ENCODE data around the gene ANKRD24. TPM values are rescaled to one million over a fixed set of nuclear protein-coding genes. Genes with fewer than 3 reads are reported as not detected.
"Not testable (repeated sequence)": the region's sequence is repeated elsewhere in the genome, so short reads cannot be mapped to it uniquely, and the experiment has no call there.

ANKRD24 gene
- total and polyA plus RNA-seq, 5 experiments from 2014 or later, result 0.36 to 2.2 (median 1.2) TPM; not detected in 1

DNA sequence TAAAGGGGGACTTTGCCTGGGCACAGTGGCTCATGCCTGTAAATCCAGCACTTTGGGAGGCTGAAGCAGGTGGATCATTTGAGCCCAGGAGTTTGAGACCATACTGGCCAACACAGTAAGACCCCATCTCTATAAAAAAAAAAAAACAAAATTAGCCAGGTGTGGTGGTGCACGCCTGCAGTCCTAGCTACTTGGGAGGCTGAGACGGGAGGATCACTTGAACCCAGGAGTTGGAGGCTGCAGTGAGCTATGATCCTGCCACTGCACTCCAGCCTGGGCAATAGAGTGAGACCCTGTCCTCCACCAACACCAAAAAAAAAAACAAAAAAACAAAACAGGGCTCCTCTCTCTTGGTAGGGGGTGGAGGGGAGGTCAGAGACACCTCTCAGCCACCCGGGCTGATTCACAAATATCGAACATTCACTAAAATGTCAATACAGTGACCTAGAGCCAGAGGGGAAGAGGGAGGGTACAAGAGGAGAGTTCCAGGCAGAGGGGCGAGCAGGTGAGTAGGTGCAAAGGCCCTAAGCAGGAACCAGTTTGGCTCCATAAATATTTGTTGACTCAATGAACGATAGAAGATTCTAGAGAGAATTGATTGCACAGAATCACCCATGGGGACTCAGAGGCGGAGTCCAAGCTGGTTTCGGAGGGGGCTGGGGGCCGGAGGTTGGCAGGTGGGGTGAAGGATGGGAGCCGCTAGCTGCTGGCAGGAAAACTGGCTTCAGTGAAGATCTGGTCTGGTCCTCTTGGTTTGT, 30.1 kb upstream of the ANKRD24 start:
- peaks cover 0 to 11% (median 4%) of the 10 kb centered on the region in 5 donors for H3K27me3 Mint-ChIP-seq
- H3K27ac Mint-ChIP-seq, result no peak overlapping the region
- POLR2A ChIA-PET, result no interaction called here
- H3K36me3 Mint-ChIP-seq, result no peaks in the 10 kb centered on the region
- peaks cover 0 to 2% (median under 1%) of the 10 kb centered on the region in 4 donors for H3K4me1 Mint-ChIP-seq
- no peak for DNase-seq
- no peaks in the 10 kb centered on the region for H3K9me3 Mint-ChIP-seq
- H3K4me3 Mint-ChIP-seq, result no peak overlapping the region
- ATAC-seq, result no peak

GRCh38 chr19:4154571-4155312, 27.7 kb upstream of the ANKRD24 start:
- POLR2A ChIA-PET, result no interaction called here
- Mint-ChIP-seq H3K9me3 (no peaks in the 10 kb centered on the region), H3K4me1 (peaks cover 0 to 2% (median under 1%) of the 10 kb centered on the region in 4 donors), H3K4me3 (no peak overlapping the region), H3K27ac (no peak overlapping the region), H3K27me3 (peaks cover 0 to 7% (median 2%) of the 10 kb centered on the region in 5 donors), H3K36me3 (no peaks in the 10 kb centered on the region)
- no peak for ATAC-seq
- DNase-seq, result no peak

GRCh38 chr19:4157164-4157563, 25.3 kb upstream of the ANKRD24 start:
- ATAC-seq (no peak), DNase-seq (no peak)
- POLR2A ChIA-PET, result interaction anchor here (0.6 kb wide), 1 partner anchor 83 kb away, joined by 4 read pairs; no protein-coding TSS in a partner anchor
- Mint-ChIP-seq H3K36me3 (no peaks in the 10 kb centered on the region), H3K27me3 (peaks cover 0 to 3% (median 0%) of the 10 kb centered on the region in 5 donors), H3K9me3 (no peaks in the 10 kb centered on the region), H3K27ac (no peak overlapping the region), H3K4me1 (peaks cover 0 to 2% (median under 1%) of the 10 kb centered on the region in 4 donors), H3K4me3 (no peak overlapping the region)

DNA sequence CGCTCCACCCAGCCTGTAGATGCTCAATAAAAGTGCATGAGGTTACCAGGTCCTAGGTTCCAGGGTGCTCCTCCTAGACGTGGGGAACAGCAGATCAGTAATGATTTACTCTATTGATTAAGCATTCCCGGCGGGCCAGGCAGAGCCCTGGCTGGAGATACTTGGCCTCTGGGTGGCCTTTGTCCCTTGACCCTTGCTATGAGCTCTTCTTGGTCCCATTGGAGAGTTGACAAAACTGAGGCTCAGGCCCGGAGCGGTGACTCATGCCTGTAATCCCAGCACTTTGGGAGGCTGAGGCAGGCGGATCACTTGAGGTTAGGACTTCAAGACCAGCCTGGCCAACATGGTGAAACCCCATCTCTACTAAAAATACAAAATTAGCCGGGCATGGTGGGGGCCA, 24.5 kb upstream of the ANKRD24 start:
- H3K36me3 Mint-ChIP-seq, H3K27ac Mint-ChIP-seq, ATAC-seq, H3K4me1 Mint-ChIP-seq, H3K27me3 Mint-ChIP-seq, DNase-seq, POLR2A ChIA-PET, H3K9me3 Mint-ChIP-seq, H3K4me3 Mint-ChIP-seq: not testable (repeated sequence)

DNA sequence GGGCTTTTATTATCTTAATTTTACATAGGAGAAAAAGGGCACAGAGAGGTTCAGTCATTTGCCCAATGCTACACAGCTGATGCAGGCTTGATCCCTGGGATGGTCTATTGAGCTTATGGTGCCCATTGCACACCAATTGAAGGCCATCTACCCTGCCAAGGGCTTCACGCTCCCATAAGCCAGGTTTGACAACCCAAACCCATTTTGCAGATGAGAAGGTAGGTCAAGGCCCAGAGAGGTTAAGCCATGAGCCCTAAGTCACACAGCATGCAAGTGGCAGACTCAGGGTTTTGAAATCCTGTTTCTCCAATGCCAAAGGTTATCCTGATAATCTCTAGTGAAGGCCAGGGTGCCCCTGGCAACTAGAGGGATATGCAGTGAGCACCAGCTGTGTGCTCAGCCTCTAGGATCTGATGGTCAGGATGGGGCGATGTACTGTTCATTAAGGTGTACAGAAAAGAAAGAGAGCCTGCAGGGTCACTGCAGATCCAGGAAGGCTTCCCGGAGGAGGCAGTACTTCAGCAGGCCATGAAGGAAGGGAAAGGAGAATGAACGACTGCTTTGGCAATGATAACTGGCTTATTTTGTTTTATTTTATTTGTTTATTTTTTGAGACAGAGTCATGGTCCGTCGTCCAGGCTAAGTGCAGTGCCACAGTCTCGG, 20.9 kb upstream of the ANKRD24 start:
- Mint-ChIP-seq H3K4me1 (no peaks in the 10 kb centered on the region), H3K36me3 (no peaks in the 10 kb centered on the region), H3K4me3 (no peak overlapping the region), H3K27me3 (peaks cover 0 to 17% (median 1%) of the 10 kb centered on the region in 5 donors), H3K27ac (no peak overlapping the region), H3K9me3 (no peaks in the 10 kb centered on the region)
- POLR2A ChIA-PET, result interaction anchor here (0.7 kb wide), 1 partner anchor 64 kb away, joined by 3 read pairs; no protein-coding TSS in a partner anchor
- ATAC-seq (no peak), DNase-seq (no peak)

DNA sequence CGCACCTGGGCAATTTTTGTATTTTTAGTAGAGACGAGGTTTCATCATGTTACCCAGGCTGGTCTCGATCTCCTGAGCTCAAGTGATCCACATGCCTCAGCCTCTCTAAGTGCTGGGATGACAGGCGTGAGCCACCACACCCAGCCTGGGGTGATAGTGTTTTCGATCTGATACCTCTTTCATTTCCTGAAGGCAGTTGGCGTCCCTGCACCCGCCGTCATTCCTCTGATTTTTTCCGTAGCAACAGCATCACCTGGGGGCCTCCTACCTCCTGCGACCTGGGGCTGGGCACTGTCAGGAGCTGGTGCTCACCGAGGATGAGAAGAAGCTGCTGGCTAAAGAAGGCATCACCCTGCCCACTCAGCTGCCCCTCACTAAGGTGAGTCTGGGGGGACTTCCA, 18.2 kb upstream of the ANKRD24 start:
- Mint-ChIP-seq H3K27ac (no peak overlapping the region), H3K9me3 (no peaks in the 10 kb centered on the region), H3K27me3 (peaks cover 7 to 36% (median 13%) of the 10 kb centered on the region in 5 donors), H3K36me3 (no peaks in the 10 kb centered on the region), H3K4me1 (peaks cover 0 to 3% (median 0%) of the 10 kb centered on the region in 4 donors), H3K4me3 (no peak overlapping the region)
- POLR2A ChIA-PET, result no interaction called here
- DNase-seq (no peak), ATAC-seq (no peak)

- peaks cover 3 to 13% (median 6%) of the 10 kb centered on the region in 4 donors for H3K4me1 Mint-ChIP-seq
- H3K27me3 Mint-ChIP-seq, result peaks cover 8 to 43% (median 33%) of the 10 kb centered on the region in 5 donors
- ATAC-seq, result no peak
- H3K27ac Mint-ChIP-seq, result peak overlapping the region in 1 of 10 donors; percentile 59
- H3K9me3 Mint-ChIP-seq, result no peaks in the 10 kb centered on the region
- POLR2A ChIA-PET, result no interaction called here
- no peak for DNase-seq
- peaks cover 0 to 6% (median 0%) of the 10 kb centered on the region in 3 donors for H3K36me3 Mint-ChIP-seq
- no peak overlapping the region for H3K4me3 Mint-ChIP-seq
These were observed 10.8 kb upstream of the ANKRD24 start for GRCh38 chr19:4171676-4172075.

DNA sequence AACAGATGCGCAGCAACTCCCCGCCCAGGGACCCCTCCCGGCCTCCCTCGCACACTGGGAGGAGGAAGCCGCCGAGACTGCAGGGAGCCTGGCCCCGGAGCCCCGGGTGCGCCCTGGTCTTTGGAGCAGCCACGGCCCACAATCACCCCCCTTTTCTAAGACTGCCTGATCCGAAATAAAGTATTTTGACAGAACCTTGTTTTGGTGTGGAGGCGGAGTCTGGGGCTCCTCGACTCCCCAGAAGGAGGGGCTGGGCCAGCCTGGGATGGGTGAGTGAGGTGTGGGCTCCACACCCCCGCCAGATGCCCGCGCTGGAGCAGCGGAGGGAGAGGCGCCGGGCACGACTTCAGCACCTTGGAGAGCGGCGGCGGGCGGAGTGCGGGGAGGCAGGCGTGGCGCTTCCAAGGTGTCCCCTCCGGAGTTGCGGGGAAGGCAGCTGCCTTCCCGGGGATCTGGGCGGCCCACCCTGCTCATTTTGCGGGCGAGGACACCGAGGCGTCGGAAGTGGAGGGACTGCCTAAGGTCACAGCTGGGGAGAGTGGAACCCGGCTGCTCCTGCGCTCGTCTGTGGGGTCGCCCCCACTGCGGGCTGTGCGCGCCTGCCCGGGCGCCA, 9.5 kb upstream of the ANKRD24 start:
- POLR2A ChIA-PET, result no interaction called here
- DNase-seq (peak; percentile 42 to 84 (median 71)), ATAC-seq (peak; percentile 89 to 95)
- H3K4me1 Mint-ChIP-seq, result peaks cover 3 to 13% (median 5%) of the 10 kb centered on the region in 4 donors
- H3K9me3 Mint-ChIP-seq, result no peaks in the 10 kb centered on the region
- H3K36me3 Mint-ChIP-seq, result peaks cover 0 to 13% (median 0%) of the 10 kb centered on the region in 3 donors
- no peak overlapping the region for H3K4me3 Mint-ChIP-seq
- peak overlapping the region in 1 of 10 donors; percentile 68 for H3K27ac Mint-ChIP-seq
- H3K27me3 Mint-ChIP-seq, result peaks cover 5 to 30% (median 25%) of the 10 kb centered on the region in 5 donors

GRCh38 chr19:4173479-4174212, 8.8 kb upstream of the ANKRD24 start:
- POLR2A ChIA-PET, result no interaction called here

DNA sequence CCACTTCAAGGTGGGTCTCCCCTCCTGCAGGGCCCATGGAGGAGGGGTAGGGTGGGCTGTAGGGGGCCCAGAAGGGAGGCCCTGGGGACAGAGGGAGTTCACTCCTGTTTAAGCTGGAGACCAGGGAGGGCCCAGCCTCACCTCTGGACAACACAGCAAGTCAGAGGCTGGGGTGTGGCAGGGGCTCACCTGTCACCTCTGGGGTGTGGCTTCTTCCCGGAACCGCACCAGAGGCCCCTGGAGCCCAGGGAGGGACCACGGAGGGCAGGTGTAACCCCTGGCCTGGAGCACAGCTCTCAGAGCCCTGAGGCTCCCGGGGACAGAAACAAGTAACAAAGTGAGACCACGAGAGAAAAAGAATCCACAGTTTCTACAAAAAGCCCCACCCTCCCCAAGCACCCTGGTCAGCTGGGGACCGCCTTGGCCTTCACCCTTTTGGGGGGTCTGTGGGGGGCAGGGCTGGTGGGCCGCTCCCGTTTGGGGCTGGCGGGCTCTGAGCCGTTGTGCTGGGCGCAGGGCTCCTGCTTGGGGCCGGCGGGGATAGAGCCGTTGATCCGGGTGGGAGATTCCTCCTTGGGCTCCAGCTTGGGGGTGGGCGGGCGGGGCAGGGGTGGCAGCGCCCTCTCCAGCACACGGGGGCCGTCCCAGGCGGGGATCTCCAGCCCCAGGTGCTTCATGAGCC, 8.1 kb upstream of the ANKRD24 start:
- H3K27me3 Mint-ChIP-seq, result peaks cover 2 to 20% (median 17%) of the 10 kb centered on the region in 5 donors
- H3K27ac Mint-ChIP-seq, result no peak overlapping the region
- DNase-seq (no peak), ATAC-seq (no peak)
- H3K4me1 Mint-ChIP-seq, result peaks cover 6 to 18% (median 7%) of the 10 kb centered on the region in 4 donors
- H3K9me3 Mint-ChIP-seq, result no peaks in the 10 kb centered on the region
- POLR2A ChIA-PET, result no interaction called here
- peaks cover 0 to 17% (median 3%) of the 10 kb centered on the region in 3 donors for H3K36me3 Mint-ChIP-seq
- H3K4me3 Mint-ChIP-seq, result no peak overlapping the region

More at GRCh38 chr19:4173479-4174212, 8.8 kb upstream of the ANKRD24 start:
- H3K4me3 Mint-ChIP-seq, result no peak overlapping the region
- peaks cover 0 to 14% (median 1%) of the 10 kb centered on the region in 3 donors for H3K36me3 Mint-ChIP-seq
- H3K4me1 Mint-ChIP-seq, result peaks cover 3 to 13% (median 5%) of the 10 kb centered on the region in 4 donors
- H3K9me3 Mint-ChIP-seq, result no peaks in the 10 kb centered on the region
- no peak overlapping the region for H3K27ac Mint-ChIP-seq
- peaks cover 2 to 23% (median 20%) of the 10 kb centered on the region in 5 donors for H3K27me3 Mint-ChIP-seq
- DNase-seq, result no peak
- ATAC-seq, result no peak

DNA sequence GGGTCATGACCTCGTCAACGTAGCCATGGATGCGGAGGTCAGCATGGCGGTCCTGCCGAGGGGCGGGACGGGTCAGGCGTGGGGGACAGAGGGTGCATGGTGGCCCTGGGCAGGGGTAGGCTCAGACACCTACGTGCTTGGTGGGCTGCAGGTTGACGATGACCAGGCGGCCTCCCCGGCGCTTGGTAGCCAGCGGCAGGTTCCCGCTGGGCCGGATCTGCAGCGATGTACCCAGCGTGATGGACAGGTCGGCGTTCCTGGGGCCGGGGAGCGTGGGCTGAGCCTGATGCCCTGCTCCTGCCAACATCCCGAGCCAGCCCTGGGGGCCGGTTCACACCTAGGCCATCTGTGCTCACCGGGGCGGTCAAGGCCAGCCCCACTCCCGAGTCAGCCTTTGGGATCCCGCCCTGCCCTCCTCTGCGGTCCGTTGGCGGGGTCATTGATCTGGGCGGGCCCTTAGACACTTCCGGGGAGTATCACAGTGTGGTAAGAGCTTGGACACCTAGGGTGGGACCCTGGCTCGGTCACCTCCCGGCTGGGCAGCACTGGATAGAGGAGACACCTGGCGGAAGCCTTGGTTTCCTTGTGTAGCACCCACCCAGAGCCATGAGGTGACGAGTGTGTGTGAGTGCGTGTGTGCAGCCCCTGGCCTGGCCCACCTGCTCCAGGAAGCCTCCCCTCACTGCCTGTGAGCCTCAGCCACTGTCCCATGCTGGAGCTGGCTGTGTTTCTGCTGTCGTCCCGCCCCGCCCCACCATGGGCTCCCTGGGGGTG, 7.4 kb upstream of the ANKRD24 start:
- Mint-ChIP-seq H3K36me3 (peaks cover 0 to 24% (median 7%) of the 10 kb centered on the region in 3 donors), H3K4me1 (peaks cover 12 to 25% (median 13%) of the 10 kb centered on the region in 4 donors), H3K4me3 (no peak overlapping the region), H3K9me3 (no peaks in the 10 kb centered on the region), H3K27me3 (peaks cover 2 to 20% (median 14%) of the 10 kb centered on the region in 5 donors), H3K27ac (no peak overlapping the region)
- no peak for ATAC-seq
- DNase-seq, result no peak
- POLR2A ChIA-PET, result no interaction called here
